ENCODE measurements around the gene DAP. TPM values are rescaled to one million over a fixed set of nuclear protein-coding genes. Genes with fewer than 3 reads are reported as not detected.
A peak's percentile ranks its signal among the peaks of the same experiment; 100 is the strongest.

DAP gene
- polyA plus RNA-seq, 5 donors, result 80.0 to 119 (median 92.8) TPM

- DNase-seq, result peak; percentile 40 to 46
These were observed 65.9 kb downstream of the DAP start for GRCh38 chr5:10695055-10695649.

DNA sequence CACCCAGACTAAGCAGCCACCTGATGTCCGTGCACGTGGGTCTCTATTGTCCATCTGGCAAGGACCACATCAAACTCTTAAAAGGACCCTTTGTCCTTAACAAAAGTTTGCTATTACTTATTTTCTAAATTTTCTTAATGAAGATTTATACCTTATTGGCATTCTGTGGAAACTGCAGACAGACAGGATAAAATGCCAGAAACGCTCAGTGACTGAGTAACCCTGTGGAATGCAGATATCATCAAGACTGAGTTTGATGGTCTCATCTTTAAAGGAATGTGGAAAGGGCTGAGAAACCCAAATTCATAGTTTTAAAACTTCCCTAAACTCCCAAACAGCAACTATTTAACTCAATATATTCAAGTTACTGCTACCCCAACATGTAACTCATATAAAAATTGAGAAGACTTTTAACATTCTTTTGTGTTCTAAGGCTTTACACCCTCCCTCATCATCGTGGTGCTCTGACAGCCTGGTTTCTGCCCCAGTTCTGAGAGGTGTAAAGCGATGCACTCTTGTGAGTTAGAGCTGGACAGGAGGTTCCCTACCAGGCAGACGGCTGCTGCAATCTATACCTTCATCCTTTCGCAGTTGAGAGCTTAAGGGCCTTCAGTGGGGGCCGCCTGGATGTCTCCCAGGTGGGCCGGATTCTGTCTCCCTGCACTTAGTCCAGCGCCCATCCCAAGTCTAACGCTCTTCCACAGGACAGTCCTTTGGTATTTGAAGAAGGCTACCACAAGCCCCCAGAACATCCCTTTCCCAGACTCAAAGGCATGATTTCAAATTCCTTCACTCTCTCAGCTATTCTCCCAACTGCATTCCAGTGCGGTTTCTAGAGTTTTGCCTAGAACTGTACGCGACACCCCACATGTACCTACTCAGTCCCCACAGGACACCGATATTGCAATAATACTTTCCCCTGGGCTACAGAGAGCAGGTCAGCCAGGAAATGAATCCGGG lies 68.9 kb downstream of the DAP start:
- no peak for DNase-seq

GRCh38 chr5:10690460-10691440 lies 70.3 kb downstream of the DAP start:
- no peak for DNase-seq

DNA sequence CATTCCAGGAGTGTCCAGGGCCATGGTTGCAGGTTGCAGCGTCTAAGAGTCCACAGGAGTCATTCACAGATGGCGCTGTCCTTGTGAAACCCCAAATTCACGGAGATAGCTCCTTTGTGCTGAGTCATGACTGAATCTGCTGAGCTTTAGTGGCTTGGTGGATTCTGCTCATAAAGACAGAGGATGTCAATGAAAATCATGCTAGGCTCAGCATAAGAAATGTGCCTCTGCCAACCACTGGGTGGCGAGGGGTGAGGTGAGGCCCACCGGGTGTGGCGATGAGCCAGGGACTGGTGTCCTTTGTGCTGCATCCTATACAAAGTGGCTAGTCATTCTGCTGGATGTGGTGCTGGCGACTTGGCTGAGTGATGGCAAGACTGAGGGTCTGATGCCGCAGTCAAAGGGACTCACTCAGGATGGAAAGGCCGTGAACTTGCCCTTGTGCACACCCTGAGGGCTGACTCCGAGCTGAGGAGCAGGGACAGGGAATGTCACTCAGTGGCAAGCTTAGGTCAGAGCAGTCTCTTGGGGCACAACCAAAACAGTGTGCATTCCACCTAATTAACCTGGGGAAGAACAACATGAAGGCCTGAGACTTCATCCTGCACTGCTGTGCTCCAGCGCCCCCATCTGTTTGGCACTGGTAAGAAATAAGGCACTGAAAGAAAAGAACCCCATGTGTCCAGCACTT lies 71.5 kb downstream of the DAP start:
- no peak for DNase-seq

DNA sequence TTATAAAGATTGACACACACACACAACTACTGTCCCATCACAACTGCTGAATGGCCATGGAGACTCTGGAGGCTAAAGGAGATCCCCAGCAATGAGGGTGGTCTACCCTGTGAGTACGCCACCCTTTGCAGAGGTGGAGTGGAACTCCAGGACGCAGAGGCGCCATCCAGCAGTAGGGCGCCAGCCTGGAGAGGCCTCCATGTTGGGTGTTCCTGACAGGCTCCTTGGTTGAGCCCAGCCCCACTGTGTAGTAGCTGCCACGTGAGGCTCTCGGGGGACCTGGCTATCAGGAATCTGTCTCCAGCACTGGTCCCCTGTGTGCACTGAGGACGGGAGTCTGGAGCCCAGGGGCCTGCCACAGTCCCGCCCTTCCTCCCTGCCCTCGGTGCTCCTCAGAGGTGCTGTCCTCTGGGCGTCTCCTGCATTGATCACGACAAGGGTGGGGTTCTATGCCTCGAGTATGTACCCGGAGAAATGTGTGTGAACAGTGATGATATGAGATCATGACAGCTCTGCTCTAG lies 72.3 kb downstream of the DAP start:
- no peak for DNase-seq

GRCh38 chr5:10686890-10687289 lies 74.1 kb downstream of the DAP start:
- no peak for DNase-seq

DNA sequence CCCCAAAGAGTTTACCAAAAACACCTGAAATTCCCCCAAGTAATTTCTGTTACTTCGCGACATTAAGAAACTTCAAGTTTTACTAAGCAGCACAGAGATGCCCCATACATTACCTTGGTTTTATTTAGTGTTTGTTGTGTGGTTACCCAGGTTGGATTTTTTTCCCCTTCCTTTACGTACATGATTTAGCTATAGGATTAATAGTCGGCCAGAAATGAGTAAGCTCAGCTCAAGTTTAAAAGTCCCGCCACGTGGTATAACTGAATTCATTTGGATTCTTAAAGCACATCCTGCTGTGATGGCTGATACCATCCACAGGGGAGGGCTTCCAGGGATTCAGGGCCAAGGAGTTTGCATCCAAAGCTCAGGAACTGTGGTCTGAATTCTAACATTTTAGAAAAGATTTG lies 75.9 kb downstream of the DAP start:
- no peak for DNase-seq

GRCh38 chr5:10684303-10685086 lies 76.5 kb downstream of the DAP start:
- DNase-seq, result no peak

- DNase-seq, result no peak
These were observed 78.1 kb downstream of the DAP start for GRCh38 chr5:10682801-10683525.

DNA sequence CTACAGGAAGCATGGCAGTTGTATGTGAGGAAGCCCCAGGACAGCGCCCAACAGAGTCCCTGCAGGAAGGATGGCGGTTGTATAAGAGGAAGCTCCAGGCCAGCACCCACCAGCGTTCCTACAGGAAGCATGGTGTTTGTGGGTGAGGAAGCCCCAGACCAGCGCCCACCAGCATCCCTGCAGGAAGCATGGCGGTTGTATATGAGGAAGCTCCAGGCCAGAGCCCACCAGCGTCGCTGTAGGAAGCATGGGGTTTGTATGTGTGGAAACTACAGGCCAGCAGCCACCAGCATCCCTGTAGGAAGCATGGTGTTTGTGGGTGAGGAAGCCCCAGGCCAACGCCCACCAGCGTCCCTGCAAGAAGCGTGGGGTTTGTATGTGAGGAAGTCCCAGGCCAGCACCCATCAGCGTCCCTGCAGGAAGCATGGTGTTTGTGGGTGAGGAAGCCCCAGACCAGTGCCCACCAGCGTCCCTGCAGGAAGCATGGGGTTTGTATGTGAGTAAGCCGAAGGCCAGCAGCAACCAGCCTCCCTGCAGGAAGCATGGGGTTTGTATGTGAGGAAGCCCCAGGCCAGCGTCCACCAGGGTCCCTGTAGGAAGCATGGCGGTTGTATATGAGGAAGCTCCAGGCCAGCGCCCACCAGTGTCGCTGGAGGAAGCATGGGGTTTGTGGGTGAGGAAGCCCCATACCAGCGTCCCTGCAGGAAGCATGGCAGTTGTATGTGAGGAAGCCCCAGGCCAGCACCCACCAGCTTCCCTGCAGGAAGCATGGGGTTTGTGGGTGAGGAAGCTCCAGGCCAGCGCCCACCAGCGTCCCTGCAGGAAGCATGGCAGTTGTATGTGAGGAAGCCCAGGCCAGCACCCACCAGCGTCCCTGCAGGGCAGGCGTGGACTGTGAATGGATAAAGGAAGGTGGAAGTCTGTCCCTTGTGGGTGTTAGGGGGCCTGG lies 79.0 kb downstream of the DAP start:
- no peak for DNase-seq

DNA sequence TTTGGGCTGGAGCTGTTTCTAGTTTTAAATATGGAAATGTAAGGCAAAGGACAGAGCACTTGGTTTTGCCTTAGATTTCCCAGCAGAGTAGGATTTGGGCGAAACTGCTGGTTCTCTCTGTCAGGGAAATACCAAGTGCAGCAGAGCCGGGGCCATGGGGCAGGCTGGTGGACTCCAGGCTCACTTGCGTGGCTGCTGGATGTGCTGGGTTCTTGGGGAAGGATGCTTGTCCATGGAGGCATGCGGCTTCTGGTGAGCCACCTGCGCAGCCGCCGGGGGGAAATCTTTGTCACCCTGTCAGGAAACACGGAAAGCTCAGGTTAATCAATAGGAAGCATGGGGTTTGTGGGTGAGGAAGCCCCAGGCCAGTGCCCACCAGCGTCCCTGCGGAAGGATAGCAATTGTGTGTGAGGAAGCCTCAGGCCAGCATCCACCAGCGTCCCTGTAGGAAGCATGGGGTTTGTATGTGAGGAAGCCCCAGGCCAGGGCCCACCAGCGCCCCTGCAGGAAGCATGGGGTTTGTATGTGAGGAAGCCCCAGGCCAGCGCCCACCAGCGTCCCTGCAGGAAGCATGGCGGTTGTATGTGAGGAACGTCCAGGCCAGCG lies 80.1 kb downstream of the DAP start:
- no peak for DNase-seq

DNA sequence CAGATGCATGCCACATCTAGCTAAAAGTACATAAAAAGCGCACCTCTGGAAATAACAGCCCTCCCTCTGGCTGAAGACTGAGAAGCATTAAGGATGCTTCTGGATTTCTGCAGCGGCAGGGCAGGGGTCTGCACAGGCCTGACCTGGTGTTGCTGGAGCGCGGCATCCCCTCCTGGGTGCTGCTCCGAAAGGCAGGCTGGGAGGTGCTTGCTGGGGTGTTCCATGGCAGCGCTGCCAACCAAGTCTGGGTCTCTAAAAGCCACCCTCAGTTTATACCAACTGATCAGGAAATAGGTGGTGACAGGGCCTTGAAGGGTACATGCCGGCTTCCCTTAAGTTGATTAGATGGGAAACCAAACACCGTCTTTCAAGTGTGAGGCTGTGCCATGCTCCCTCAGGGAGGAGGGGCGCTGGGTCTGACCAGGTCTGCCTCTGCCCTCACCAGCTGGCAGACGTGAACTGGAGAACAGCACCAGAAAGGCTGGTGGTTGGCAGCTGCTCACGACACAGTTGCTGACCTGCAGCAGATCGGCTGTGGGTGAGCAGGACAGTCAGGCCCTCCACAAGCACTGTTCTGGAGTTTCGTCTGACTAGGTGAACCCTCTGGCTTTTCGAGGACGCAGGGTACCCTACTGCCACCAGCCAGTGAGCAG lies 81.6 kb downstream of the DAP start:
- no peak for DNase-seq

GRCh38 chr5:10678244-10678643 lies 82.8 kb downstream of the DAP start:
- DNase-seq, result no peak

DNA sequence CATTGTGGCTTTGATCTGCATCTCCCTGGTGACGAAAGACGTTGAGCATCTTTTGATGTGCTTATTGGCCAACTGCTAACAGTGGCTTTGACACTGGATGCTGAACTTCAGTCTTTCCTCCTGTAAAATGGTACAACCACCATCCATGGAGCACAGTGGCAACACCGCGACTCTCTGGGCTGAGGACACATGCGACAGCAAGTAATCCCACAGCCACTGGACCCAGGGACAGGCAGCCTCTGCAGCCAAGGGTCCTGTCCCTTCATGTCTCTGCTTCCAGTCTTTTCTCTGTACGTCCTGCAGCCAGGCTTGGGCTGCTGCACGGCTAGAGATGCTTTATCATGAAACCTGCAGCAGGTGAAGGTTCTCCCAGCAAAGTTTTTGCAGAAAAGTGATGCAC lies 83.5 kb downstream of the DAP start:
- DNase-seq, result no peak

GRCh38 chr5:10676946-10677345 lies 84.1 kb downstream of the DAP start:
- no peak for DNase-seq

- no peak for DNase-seq
These were observed 84.8 kb downstream of the DAP start for GRCh38 chr5:10676224-10676623.

GRCh38 chr5:10675177-10675700 lies 85.8 kb downstream of the DAP start:
- no peak for DNase-seq

Data from right lung (tissue), 5 donors.